Measurements from ENCODE around the gene MED16.
A peak's percentile ranks its signal among the peaks of the same experiment; 100 is the strongest.
"Not testable (repeated sequence)": the region's sequence is repeated elsewhere in the genome, so short reads cannot be mapped to it uniquely, and the experiment has no call there.

MED16 gene

DNA sequence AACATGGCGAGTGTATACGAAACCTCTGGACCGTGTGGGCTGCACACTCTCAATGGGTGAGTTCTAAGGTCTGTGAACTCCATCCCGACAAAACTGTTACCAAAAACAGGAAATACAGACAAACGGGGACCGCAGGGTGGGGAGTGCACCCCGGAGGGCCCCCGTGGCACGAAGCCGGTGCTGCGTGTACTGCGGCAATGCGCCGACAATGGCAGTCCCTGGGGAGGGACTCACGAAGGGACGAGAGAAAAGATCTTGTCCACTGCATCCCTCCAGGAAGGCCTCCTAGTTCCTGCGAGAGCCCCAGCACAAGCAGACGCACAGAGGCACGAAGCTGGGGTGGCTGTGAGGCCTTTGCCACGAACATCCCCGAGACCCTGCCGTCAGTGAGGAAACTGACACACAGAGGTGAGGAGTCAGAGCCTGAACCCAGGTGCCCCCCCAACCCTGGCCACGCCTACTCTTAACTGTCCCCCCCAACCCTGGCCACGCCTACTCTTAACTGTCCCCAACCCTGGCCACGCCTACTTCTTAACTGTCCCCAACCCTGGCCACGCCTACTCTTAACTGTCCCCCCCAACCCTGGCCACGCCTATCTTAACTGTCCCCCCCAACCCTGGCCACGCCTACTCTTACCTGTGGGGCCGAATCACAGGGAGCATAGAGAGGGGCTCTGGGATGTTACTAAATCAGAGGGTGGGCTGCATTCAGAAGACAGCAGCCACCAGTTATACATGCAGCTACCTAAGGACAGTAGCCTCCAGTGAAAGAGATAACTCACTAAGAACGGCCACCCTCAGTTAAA, 4.2 kb downstream of the MED16 start:
- no peak for DNase-seq (ENCODE audit: low read depth in 2 of 2)

DNA sequence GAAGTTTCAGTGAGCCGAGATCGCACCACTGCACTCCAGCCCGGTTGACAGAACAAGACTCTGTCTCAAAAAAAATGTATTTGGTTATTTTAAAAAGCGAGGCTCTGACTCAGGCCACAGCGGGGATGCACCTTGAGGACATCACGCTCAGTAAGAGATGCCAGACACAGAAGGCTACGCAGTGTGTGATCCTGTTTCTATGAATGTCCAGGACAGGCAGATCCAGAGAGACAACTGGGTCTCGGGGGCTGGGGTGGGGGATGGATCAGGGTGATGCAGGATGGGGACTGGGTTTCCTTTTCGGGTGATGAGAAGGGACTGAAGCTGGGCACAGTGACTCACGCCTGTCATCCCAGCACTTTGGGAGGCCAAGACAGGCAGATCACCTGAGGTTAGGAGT, 5.4 kb downstream of the MED16 start:
- DNase-seq (ENCODE audit: low read depth in 2 of 2) = no peak

DNA sequence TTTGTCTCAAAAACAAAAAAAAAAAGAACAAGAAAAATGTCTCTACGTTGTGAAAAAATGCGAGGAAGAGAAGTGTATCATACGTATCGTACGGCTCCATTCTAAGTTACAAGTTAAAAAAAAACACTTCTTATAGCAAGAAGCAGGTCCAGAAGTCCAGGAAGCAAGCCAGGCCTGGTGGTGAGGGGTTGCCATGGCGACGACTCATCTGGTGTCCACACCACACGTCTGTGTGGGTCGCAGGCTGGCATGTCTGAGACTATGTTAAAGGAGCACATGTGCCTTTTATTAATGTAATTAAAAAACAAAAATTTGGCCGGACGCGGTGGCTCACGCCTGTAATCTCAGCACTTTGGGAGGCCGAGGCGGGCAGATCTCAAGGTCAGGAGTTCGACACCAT, 5.9 kb downstream of the MED16 start:
- DNase-seq (ENCODE audit: low read depth in 2 of 2) = no peak

DNA sequence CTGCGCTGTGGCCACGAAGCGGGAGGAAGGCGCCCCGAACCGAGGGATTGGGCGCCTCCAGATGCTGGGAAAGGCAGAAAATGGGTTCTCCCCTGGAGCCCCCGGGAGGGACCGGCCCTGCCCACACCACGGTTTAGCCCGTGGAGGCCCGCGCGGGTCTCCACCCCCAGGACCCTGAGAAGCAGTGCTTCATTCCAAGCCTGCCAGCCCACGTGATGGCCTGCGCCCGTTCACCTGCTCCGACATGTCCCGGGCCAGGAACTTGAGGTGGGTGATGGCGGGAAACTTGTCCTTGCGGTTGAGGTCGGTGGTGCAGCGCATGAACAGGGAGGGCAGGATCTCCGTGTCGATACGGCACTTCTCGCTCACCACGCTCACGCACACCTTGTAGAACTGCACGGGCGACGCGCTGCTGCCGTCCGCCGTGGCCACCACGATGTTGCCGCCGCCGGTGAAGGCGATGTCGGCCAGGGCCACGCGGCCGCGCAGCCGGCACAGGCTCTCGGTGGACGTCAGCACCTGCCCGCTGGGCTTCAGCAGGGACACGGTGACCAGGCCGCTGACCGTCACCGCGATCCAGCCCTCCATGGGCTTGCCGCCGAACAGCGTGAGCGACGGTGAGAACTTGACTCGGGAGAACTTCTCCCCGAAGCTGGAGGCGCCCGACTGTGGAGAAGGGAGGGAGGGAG, 7.3 kb downstream of the MED16 start:
- no peak for DNase-seq (ENCODE audit: low read depth in 2 of 2)

DNA sequence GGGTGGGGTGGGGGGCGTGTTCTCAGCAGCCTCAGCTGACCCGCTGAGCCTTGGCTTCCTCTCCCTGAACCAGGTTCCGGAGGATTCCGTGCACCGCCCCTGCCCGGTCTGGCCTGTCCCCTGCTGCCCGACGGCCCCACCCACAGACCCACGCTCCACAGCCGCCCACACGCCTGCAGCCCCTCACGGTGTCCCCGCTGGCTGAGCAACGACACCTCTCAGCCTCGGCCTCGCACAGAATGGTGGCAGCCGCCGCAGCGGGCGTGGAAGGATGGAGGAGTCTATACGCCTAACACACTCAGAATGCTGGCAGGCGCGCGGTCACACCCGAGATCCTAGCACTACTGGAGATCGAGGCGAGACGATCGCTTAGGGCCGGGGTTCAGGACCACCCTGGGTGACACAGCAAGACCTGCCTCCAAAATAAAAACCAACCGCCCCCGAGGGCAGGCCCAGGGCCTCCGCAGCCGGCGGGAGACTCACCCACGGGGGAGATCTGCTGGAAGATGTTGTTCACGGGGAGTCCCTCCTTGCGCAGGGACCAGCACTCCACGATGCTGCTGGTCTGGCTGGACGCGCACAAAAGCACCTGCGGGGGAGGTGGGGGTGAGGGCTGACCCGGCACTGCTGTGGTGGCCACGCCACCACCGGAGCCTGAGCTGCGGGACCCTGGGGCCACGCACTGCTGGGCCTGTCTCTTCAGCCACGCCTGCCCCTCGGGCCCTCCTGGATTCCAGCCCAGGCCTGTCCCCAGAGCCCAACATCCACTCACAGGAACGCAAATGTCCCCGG, 8.4 kb downstream of the MED16 start:
- no peak for DNase-seq (ENCODE audit: low read depth in 2 of 2)

DNA sequence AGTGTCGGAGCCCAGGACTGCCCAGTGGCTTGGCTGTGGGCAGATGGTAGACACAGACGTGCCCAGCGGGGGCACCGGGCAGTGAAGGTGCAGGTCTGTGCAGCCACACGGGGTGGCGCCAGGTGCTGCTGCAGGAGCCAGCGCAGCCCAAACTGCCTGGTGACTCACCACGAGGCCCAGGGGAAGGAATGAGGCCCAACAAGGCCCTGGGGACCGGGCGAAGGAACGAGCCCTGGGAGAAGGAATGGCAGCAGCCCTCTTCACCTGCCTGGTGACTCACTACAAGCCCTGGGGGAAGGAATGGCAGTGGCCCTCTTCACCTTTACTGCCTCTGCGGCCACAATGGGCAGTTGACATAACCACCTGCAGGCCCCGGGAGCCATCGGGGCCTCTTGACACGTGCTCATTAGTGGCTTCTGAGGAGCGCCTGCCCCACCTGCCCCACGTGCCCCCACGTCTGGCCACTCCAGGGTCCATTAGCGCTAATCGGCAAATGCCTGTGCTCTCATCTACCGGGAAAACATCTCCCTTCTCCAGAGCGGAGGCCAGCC, 9.3 kb downstream of the MED16 start:
- DNase-seq (ENCODE audit: low read depth in 2 of 2) = no peak

DNA sequence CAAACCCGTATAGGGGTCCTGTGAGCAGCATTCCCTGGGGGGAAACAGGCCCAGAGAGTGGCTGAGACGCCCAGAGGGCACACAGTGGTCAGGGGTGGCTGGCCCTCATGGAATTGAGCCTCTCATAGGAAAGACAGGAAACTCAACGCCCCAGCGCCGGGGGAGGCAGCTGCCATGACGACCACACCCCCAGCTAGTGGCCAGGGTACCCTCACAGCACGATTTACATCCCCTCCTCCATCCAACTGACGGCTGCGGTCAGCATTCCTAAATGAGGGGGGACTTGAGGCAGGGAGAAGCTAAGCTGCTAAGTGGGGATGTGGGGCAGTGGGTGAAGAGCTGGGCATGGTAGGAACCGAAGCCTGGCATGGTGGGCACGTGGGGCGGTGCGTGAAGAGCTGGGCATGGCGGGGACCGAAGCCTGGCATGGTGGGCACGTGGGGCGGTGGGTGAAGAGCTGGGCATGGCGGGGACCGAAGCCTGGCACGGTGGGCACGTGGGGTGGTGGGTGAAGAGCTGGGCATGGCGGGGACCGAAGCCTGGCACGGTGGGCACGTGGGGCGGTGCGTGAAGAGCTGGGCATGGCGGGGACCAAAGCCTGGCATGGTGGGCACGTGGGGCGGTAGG, 10.0 kb downstream of the MED16 start:
- DNase-seq (ENCODE audit: low read depth in 2 of 2) = no peak

DNA sequence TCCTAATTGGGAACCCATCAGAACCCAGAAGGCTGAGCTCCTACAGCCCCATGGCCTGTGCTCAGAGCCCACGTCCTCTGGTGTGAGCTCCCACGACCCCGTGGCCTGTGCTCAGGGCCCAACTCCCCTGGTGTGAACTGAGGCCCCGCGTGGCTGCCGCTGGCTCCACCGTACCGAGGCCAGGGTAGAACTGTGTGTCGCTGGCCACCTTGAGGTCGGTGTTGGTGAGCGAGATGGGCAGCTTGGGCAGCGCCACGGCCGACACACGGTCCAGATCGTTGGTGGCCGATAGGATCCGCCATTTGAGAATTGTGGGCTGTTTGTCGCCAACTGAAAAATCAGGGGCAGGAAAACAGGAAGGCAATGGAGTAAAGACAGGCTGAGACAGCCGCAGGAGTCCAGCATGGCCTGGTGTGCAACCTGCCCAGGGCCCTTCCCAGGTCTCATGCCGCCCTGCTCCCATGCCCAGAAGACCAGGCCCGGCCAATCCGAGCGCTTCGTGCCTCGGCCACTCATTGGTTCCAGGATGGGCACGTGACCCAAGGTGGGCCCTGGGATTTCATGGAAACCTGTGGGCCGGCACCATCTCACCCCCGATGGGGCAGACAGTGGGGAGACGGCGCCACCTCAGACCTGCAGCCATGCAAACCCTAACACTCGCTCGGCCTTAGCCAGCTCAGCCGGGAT, 11.5 kb downstream of the MED16 start:
- no peak for DNase-seq (ENCODE audit: low read depth in 2 of 2)

DNA sequence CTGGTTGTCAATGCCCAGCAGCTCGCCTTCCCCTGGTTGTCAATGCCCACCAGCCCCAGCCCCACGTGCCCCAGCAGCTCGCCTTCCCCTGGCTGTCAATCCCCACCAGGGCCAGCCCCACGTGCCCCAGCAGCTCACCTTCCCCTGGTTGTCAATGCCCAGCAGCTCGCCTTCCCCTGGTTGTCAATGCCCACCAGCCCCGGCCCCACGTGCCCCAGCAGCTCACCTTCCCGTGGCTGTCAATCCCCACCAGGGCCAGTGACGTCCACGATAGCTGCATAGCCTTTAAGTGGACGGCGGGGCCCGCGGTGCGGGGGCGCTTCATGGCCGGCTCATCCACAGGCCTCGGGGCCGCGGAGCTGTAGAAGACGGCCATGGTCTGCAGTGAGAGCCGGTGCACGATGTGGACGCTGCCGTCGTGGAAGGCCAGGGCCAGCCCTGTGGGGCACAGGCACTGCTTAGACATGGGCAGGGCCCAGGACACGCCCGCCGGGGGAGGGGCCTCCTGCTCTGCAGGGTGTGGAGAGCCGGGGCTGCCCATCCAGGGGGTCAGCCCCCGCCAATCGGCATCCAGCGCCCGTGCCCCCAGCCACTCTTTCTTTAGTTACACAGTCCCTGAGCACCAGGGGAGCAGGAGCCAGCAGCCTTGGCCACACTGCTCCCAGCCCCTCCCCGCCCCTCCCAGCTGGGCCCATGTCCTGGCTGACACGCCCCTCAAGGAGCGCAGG, 13.1 kb downstream of the MED16 start:
- no peak for DNase-seq (ENCODE audit: low read depth in 2 of 2)

DNA sequence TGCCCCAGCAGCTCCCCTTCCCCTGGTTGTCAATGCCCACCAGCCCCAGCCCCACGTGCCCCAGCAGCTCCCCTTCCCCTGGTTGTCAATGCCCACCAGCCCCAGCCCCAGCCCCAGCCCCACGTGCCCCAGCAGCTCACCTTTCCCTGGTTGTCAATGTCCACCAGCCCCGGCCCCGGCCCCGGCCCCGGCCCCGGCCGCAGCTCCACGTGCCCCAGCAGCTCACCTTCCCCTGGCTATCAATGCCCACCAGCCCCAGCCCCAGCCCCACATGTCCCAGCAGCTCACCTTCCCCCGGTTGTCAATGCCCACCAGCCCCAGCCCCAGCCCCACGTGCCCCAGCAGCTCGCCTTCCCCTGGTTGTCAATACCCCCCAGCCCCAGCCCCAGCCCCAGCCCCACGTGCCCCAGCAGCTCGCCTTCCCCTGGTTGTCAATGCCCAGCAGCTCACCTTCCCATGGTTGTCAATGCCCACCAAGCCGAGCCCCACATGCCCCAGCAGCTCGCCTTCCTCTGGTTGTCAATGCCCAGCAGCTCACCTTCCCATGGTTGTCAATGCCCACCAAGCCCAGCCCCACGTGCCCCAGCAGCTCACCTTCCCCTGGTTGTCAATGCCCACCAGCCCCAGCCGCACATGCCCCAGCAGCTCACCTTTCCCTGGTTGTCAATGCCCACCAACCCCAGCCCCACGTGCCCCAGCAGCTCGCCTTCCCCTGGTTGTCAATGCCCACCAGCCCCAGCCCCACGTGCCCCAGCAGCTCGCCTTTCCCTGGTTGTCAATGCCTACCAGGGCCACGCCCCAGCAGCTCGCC, 14.0 kb downstream of the MED16 start:
- not testable (repeated sequence) for DNase-seq (ENCODE audit: low read depth in 2 of 2)

DNA sequence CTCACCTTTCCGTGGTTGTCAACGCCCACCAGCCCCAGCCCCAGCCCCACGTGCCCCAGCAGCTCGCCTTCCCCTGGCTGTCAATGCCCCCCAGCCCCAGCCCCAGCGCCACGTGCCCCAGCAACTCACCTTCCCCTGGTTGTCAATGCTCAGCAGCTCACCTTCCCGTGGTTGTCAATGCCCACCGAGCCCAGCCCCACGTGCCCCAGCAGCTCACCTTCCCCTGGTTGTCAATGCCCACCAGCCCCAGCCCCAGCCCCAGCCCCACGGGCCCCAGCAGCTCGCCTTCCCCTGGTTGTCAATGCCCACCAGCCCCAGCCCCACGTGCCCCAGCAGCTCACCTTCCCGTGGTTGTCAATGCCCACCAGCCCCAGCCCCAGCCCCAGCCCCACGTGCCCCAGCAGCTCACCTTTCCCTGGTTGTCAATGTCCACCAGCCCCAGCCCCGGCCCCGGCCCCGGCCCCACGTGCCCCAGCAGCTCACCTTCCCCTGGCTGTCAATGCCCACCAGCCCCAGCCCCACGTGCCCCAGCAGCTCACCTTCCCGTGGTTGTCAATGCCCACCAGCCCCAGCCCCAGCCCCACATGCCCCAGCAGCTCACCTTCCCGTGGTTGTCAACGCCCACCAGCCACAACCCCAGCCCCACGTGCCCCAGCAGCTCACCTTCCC, 14.9 kb downstream of the MED16 start:
- DNase-seq (ENCODE audit: low read depth in 2 of 2) = not testable (repeated sequence)

DNA sequence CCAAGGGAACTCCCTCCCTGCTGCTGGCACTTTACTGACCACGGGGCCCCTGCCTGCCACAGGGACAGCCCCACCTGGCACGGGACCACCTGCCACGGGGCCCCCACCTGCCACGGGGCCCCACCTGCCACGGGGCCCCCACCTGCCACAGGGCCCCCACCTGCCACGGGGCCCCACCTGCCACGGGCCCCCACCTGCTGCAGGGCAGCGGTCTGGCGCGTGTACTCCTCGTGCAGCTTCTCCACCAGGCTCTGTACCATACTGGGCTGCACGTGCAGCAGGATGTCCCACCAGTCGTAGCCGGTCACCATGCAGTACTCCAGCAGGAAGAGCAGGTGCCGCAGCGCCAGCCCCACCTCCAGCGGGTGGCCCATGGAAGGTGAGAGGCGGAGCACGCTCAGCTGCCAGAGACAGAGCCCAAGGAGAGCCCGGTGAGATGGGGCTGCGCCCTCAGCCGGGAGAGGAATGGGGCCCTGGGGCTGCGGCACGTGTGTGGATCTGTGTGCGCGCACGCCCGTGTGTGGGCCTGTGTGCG, 16.1 kb downstream of the MED16 start:
- DNase-seq (ENCODE audit: low read depth in 2 of 2) = no peak

DNA sequence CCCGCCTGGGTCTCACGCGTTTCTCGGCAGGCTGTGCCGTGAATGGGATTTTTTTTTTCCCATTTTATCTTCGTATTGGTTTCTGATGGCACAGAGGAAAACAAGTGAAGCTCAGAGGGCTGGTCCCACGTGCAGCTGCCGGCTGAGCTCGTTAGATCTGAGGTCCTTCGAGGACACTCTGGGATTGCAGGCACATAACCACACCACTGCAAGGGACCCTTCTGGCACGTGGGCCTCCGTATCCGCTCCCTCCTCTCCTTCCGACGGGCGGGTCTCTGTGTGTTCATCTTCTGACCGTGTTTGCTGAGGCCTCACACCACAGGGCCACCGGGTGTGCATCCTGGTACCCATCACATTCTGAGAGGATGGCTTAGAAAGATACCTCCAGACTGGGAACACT, 16.9 kb downstream of the MED16 start:
- no peak for DNase-seq (ENCODE audit: low read depth in 2 of 2)

DNA sequence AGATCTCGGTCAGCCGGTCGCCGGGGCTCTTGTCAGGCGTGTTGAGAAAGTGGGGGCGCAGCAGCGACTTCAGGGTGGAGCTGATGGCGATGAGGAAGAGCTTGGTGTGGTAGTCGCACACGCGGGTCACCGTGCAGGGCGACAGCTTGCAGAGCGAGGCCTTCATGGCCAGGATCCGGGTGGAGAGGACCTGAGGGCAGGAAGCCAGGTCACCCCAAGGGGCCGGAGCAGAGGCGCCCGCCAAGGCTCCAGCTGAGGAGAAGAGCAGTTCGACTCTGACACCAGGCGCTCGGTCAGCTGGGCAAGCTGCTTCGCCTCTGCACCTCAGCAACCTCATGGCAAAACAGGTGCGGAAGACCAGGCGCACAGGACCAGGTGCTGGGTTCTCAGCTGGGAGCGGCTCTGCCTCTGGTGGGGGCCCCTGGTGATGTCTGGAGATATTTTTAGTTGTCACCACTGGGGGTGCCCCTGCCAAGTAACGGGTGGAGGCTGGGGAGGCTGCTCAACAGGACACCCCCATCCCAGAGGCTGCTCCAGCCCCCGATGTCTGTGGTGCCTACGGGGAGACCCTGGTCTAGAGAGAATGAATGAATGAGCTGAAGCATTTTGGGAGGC, 17.6 kb downstream of the MED16 start:
- no peak for DNase-seq (ENCODE audit: low read depth in 2 of 2)

DNA sequence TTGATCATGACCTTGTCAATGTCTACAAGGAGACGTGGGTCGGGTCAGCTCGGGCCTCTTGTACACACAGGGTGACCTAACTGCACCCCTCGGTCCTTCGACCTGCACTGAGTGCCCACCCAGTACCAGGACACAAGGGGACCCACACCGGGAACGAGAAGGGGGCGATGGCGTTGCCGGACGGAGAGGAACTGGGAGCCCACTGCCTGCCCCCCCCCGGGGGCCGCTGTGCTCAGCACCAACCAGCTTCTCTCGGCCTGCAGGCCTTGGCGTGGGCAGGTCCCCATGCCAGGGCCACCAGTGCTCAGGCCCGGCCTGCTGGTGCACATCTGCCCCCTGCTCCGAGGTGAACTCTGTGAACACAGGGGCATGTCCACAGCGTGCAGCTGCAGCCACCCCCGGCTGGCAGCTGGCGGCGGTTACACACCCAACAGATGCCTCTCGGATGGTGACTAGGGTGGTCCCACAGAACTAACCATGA, 19.4 kb downstream of the MED16 start:
- no peak for DNase-seq (ENCODE audit: low read depth in 2 of 2)

DNA sequence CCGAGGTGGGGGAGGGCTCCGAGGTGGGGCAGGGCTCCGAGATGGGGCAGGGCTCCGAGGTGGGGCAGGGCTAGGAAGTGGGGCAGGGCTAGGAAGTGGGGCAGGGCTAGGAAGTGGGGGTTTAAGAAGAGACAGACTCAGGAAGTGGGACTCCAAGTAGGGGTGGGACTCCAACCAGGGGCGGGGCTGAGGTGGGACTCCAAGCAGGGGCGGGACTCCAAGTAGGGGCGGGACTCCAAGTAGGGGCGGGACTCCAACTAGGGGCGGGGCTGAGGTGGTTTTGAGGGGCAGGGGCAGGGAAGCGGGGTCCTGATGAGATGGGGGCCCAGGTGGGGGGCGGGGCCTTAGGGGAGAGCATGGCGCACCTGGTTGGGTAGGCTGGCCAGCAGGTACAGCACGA, 19.9 kb downstream of the MED16 start:
- peak; percentile 58 for DNase-seq (ENCODE audit: low read depth in 2 of 2)

DNA sequence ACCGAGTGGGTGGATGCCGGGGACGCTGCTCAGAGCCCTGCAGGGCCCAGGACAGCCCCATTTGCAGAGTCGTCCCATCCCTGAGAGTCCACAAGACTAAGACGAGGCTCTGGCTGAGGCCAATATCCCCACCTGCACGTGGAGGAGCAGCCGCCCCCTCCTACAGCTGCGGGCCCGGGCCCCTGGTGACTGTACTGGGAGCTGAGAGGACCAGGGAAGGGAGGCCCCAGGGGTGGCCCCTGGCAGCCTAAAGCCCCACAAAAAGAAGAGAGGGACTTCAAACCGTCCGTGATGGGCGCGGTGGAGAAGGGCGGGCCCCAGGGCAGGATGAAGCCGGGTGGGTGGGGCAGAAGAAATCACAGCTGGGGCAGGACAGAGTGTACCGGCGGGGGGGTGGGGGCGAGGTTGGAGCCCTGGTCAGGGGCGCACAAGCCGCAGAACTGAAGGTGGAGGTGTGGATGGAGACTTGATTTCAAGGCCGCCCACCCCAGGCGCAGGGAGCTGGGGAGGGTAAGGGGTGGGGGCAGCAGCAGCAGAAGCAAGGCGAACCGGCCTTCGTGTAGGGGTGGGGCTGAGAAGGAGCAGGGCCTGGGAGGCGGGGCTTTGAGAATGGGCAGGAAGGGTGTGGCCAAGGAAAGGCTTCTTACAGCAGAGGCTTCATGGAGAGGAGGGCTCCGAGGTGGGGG, 20.6 kb downstream of the MED16 start:
- DNase-seq (ENCODE audit: low read depth in 2 of 2) = peak; percentile 77 to 81
